HCT116 (cell line): ENCODE data around the gene TOR2A. TPM values are rescaled to one million over a fixed set of nuclear protein-coding genes. Genes with fewer than 3 reads are reported as not detected.

Source experiments
- ATAC-seq: fragments of 200-7000 bp; cut with Tn5 transposase; 2 replicates; pipeline ENCODE4 v1.9.1; 2020; ENCODE audit warnings: mild to moderate bottlenecking, moderate library complexity
- BruUV-seq: library from RNA; stranded (reverse); fragments of 400-500 nt; replicated peaks from 2 replicates; lab custom pipeline; 2021; lab: Mats Ljungman, UMichigan
- CTCF ChIA-PET: fragments of 300-600 bp; sonication (Branson Sonifier 250); formaldehyde crosslinking; loops from one replicate; lab custom pipeline; 2021; ENCODE audit warnings: antibody characterized with exemption; lab: Charles Lee
- POLR2A ChIA-PET: fragments of 300-600, 350-600 bp; sonication (Branson Sonifier 250); formaldehyde crosslinking; loops from one replicate; lab custom pipeline; 2021; ENCODE audit warnings: antibody characterized with exemption; lab: Charles Lee
- RAD21 ChIA-PET, 2 experiments: fragments of 300-600 bp; sonication (Branson Sonifier 250); formaldehyde crosslinking; loops; one replicate each; lab custom pipeline; 2023; ENCODE audit warnings: low total read pairs in 2 of 2; ENCODE audit not compliant: uncharacterized antibody in 2 of 2, unreplicated experiment in 2 of 2, low non-redundant PET in 1 of 2; lab: Charles Lee
- DNase-seq: peaks from one replicate; pipeline ENCODE4 v3.0.0-alpha.2; 2010; ENCODE audit warnings: low read depth, low spot score
- H2AFZ ChIP-seq: fragments of 200-600 bp; shearing (Covaris generic), sonication (generic); 2 replicates; pipeline ENCODE4 v1.6.1; 2017; ENCODE audit warnings: low read depth, mixed run types, mixed read lengths, antibody characterized with exemption, low read length; ENCODE audit not compliant: poor library complexity, severe bottlenecking
- H3K27ac ChIP-seq: 2 replicates; pipeline ENCODE4 v1.5.1; 2012; ENCODE audit warnings: low read depth, low read length
- H3K27me3 ChIP-seq: fragments of 200-600 bp; sonication (generic); 2 replicates; pipeline ENCODE4 v1.6.1; 2016; ENCODE audit warnings: mixed run types, low read length, mixed read lengths; ENCODE audit not compliant: insufficient read depth
- H3K36me3 ChIP-seq, 2 experiments: fragments of 200-500 bp in 1 of 2; fragments of 200-600 bp in 1 of 2; sonication (Bioruptor generic) in 1 of 2; sonication (generic) in 1 of 2; 2 replicates each; pipeline versions ENCODE4 v1.5.1 to v1.6.1; 2014 to 2016; ENCODE audit warnings: low read length in 2 of 2, inconsistent platforms in 1 of 2, mixed read lengths in 1 of 2, mixed run types in 1 of 2; ENCODE audit not compliant: insufficient read depth in 2 of 2, control insufficient read depth in 1 of 2
- H3K4me1 ChIP-seq, 2 experiments: fragments of 200-600 bp in 1 of 2; sonication (generic) in 1 of 2; 2 replicates each; pipeline versions ENCODE4 v1.5.1 to v1.6.1; 2012 to 2017; ENCODE audit warnings: low read length in 2 of 2, inconsistent platforms in 1 of 2, mild to moderate bottlenecking in 1 of 2, mixed read lengths in 1 of 2, mixed run types in 1 of 2, moderate library complexity in 1 of 2; ENCODE audit not compliant: insufficient read depth in 2 of 2, control insufficient read depth in 1 of 2
- H3K4me2 ChIP-seq: fragments of 200-600 bp; sonication (generic); 2 replicates; pipeline ENCODE4 v1.6.1; 2017; ENCODE audit warnings: mixed run types, low read length, mixed read lengths
- H3K4me3 ChIP-seq, 2 experiments: fragments of 200-600 bp in 1 of 2; sonication (generic) in 1 of 2; replicated peaks in 1 of 2; 2 replicates each; pipeline ENCODE4 v1.5.1; 2011 to 2016; ENCODE audit warnings: low read length in 2 of 2, control low read depth in 1 of 2, low read depth in 1 of 2, mild to moderate bottlenecking in 1 of 2, mixed read lengths in 1 of 2, mixed run types in 1 of 2
- H3K79me2 ChIP-seq: fragments of 200-600 bp; sonication (generic); 2 replicates; pipeline ENCODE4 v1.6.1; 2017; ENCODE audit warnings: mild to moderate bottlenecking, mixed run types, low read length, moderate library complexity, mixed read lengths; ENCODE audit not compliant: insufficient read depth
- H3K9ac ChIP-seq: fragments of 200-600 bp; sonication (generic); 2 replicates; pipeline ENCODE4 v1.6.1; 2016; ENCODE audit warnings: low read length, mixed read lengths
- H3K9me2 ChIP-seq: fragments of 200-600 bp; sonication (generic), shearing (Covaris generic); 2 replicates; pipeline ENCODE4 v1.6.1; 2017; ENCODE audit warnings: mixed run types, mild to moderate bottlenecking, moderate library complexity; ENCODE audit not compliant: insufficient read depth
- H3K9me3 ChIP-seq, 2 experiments: fragments of 200-500 bp in 1 of 2; fragments of 200-600 bp in 1 of 2; sonication (Bioruptor generic) in 1 of 2; sonication (generic) in 1 of 2; 2 replicates each; pipeline ENCODE4 v1.6.1; 2014 to 2017; ENCODE audit warnings: low read length in 2 of 2, mixed read lengths in 2 of 2, inconsistent platforms in 1 of 2, low read depth in 1 of 2, mild to moderate bottlenecking in 1 of 2, mixed run types in 1 of 2, moderate library complexity in 1 of 2; ENCODE audit not compliant: control insufficient read depth in 1 of 2, insufficient read depth in 1 of 2
- H4K20me1 ChIP-seq: fragments of 200-600 bp; sonication (generic), shearing (Covaris generic); 2 replicates; pipeline ENCODE4 v1.6.1; 2017; ENCODE audit warnings: mixed run types, mild to moderate bottlenecking, moderate library complexity; ENCODE audit not compliant: insufficient read depth
- EGR1 ChIP-seq: IDR thresholded peaks from 2 replicates; pipeline ENCODE4 v1.6.1; 2012; ENCODE audit warnings: low read depth
- EZH2 ChIP-seq: fragments of 200-600 bp; sonication (generic); IDR thresholded peaks from 2 replicates; pipeline ENCODE4 v1.6.1; 2017; ENCODE audit warnings: antibody characterized with exemption, mixed run types
- JUND ChIP-seq: IDR thresholded peaks from 2 replicates; pipeline ENCODE4 v1.6.1; 2012
- POLR2A ChIP-seq: IDR thresholded peaks from 2 replicates; pipeline ENCODE4 v1.7.0; 2011; ENCODE audit warnings: borderline replicate concordance; ENCODE audit not compliant: insufficient read depth, insufficient read length; ENCODE audit errors: extremely low read depth
- RAD21 ChIP-seq: IDR thresholded peaks from 2 replicates; pipeline ENCODE4 v1.6.1; 2012; ENCODE audit warnings: low read depth, mild to moderate bottlenecking
- SIN3A ChIP-seq: IDR thresholded peaks from 2 replicates; pipeline ENCODE4 v1.6.1; 2012; ENCODE audit warnings: low read depth
- TCF7L2 ChIP-seq: IDR thresholded peaks from 2 replicates; pipeline ENCODE4 v1.7.0; 2011; ENCODE audit warnings: borderline replicate concordance, inconsistent platforms; ENCODE audit not compliant: insufficient read depth, insufficient read length; ENCODE audit errors: extremely low read depth
- YY1 ChIP-seq: IDR thresholded peaks from 2 replicates; pipeline ENCODE4 v1.6.1; 2011; ENCODE audit warnings: low read length, low read depth, moderate library complexity, mild to moderate bottlenecking; ENCODE audit not compliant: insufficient replicate concordance; ENCODE audit errors: extremely low read depth
- ZNF274 ChIP-seq: fragments of 200-500 bp; sonication (Bioruptor generic); IDR thresholded peaks from 2 replicates; pipeline ENCODE4 v1.6.1; 2014; ENCODE audit warnings: mild to moderate bottlenecking, low read depth, low read length, inconsistent platforms
- intact Hi-C: fragments of 100-400 bp; cut with micrococcal nuclease; formaldehyde crosslinking; loops from 2 replicates; pipeline ENCODE4 v1.10.0; 2022
- total RNA-seq: library from RNA; stranded (reverse); gene quantifications from one replicate; pipeline ENCODE4 v1.2.1, GENCODE V29; 2021; ENCODE audit not compliant: unreplicated experiment
- TF ChIP-seq, protein P1 (sequence below): IDR thresholded peaks from 2 replicates; pipeline ENCODE4 v1.6.1; 2012
- TF ChIP-seq, protein P2 (sequence below), 3 experiments: fragments of 200-600 bp in 1 of 3; sonication (generic) in 1 of 3; IDR thresholded peaks in 2 of 3; conservative IDR thresholded peaks in 1 of 3; 2 replicates each; pipeline ENCODE4 v1.5.1; 2012 to 2017; ENCODE audit warnings: low read depth in 2 of 3, low read length in 2 of 3, antibody characterized with exemption in 1 of 3, borderline replicate concordance in 1 of 3, control low read depth in 1 of 3, mild to moderate bottlenecking in 1 of 3, mixed read lengths in 1 of 3, mixed run types in 1 of 3, moderate library complexity in 1 of 3; ENCODE audit not compliant: insufficient read depth in 1 of 3

Gene TOR2A
- total RNA-seq, 1 experiment from 2014 or later = 12.0 TPM

DNA sequence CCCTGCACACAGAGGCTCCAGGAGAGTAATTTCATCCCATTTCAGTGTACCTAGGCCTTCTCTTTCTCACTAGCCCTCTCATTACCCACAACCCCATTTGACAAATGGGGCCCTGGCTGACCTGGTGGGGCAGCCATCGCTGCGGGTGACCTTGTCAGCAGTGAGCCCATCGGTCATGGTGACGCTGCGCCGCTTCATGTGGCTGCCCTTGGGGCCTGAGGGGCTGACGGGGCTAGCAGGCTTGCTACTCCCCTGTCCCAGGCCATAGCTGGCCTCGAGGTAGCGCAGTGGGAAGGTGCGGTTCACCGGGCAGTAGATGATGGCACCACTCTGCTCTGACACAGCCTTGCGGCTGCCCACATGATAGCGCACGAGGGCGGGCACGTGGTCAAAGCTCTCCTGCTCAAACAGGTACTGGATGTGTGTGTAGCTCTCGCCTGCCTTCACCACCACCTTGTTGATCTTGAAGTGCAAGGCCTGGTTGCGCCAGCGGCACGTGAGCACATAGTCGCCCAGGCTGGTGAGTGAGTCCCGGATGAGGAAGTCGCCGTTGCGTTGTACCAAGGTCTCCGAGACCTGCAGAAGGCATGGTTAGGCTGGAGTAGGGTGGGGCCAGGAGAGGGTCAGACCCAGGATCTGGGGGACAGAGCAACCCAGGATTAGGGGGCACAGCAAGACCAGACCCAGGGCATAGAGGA, 14.1 kb upstream of the TOR2A start:
- no peak for ATAC-seq
- H4K20me1 ChIP-seq = no peaks in the 10 kb centered on the region
- H2AFZ ChIP-seq = no peak overlapping the region
- H3K79me2 ChIP-seq = no peaks in the 10 kb centered on the region
- intact Hi-C loops = no loop called here
- H3K36me3 ChIP-seq = no peaks in the 10 kb centered on the region
- TF ChIP-seq JUND (no peak), EGR1 (no peak), RAD21 (no peak), TCF7L2 (no peak), YY1 (no peak), SIN3A (no peak), POLR2A (no peak), ZNF274 (no peak), EZH2 (no peak)
- TF ChIP-seq, protein P1, sequence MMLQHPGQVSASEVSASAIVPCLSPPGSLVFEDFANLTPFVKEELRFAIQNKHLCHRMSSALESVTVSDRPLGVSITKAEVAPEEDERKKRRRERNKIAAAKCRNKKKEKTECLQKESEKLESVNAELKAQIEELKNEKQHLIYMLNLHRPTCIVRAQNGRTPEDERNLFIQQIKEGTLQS = no peak
- TF ChIP-seq, protein P2, sequence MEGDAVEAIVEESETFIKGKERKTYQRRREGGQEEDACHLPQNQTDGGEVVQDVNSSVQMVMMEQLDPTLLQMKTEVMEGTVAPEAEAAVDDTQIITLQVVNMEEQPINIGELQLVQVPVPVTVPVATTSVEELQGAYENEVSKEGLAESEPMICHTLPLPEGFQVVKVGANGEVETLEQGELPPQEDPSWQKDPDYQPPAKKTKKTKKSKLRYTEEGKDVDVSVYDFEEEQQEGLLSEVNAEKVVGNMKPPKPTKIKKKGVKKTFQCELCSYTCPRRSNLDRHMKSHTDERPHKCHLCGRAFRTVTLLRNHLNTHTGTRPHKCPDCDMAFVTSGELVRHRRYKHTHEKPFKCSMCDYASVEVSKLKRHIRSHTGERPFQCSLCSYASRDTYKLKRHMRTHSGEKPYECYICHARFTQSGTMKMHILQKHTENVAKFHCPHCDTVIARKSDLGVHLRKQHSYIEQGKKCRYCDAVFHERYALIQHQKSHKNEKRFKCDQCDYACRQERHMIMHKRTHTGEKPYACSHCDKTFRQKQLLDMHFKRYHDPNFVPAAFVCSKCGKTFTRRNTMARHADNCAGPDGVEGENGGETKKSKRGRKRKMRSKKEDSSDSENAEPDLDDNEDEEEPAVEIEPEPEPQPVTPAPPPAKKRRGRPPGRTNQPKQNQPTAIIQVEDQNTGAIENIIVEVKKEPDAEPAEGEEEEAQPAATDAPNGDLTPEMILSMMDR (IDR thresholded peaks at IDR 0.05 in 2 of 3, conservative IDR thresholded peaks at IDR 0.05 in 1 of 3; ENCODE audit: borderline replicate concordance in 1 of 3, insufficient read depth in 1 of 3, low read depth in 2 of 3, low read length in 2 of 3) = no peak
- no peak overlapping the region for H3K9ac ChIP-seq
- RAD21 ChIA-PET = no interaction called here
- BruUV-seq = no TSS peak
- H3K9me2 ChIP-seq = no peaks in the 10 kb centered on the region
- H3K27me3 ChIP-seq = no peaks in the 10 kb centered on the region
- POLR2A ChIA-PET = no interaction called here
- no peak overlapping the region for H3K4me3 ChIP-seq
- H3K4me2 ChIP-seq = no peak overlapping the region
- H3K27ac ChIP-seq = no peak overlapping the region
- CTCF ChIA-PET = no interaction called here
- no peak for DNase-seq
- H3K4me1 ChIP-seq = no peaks in the 10 kb centered on the region
- H3K9me3 ChIP-seq = no peaks in the 10 kb centered on the region
